HepG2 (cell line): ENCODE data around the gene TMBIM4.

Source experiments
- ATF7 ChIP-seq, 2 experiments: fragments of 450-650 bp in 1 of 2; sonication (generic) in 1 of 2; formaldehyde crosslinking in 1 of 2; IDR thresholded peaks; 2 replicates each; pipeline versions ENCODE4 v1.4.0 to v1.6.1; 2016 to 2020; ENCODE audit warnings: antibody characterized with exemption in 1 of 2, mild to moderate bottlenecking in 1 of 2, missing genetic modification reagents in 1 of 2
- CTCF ChIP-seq: sonication (generic); formaldehyde crosslinking; IDR thresholded peaks from 2 replicates; pipeline ENCODE4 v1.5.0; 2020; ENCODE audit warnings: mild to moderate bottlenecking, missing genetic modification reagents, moderate library complexity
- DNMT3B ChIP-seq: conservative IDR thresholded peaks from 2 replicates; pipeline ENCODE4 v1.6.1; 2016; ENCODE audit warnings: missing biosample characterization, control low read depth
- JARID2 ChIP-seq: sonication (generic); formaldehyde crosslinking; IDR thresholded peaks from 2 replicates; pipeline ENCODE4 v1.8.1; 2023; ENCODE audit warnings: missing genetic modification reagents, inconsistent platforms; ENCODE audit not compliant: insufficient replicate concordance
- PATZ1 ChIP-seq: sonication (generic); formaldehyde crosslinking; IDR thresholded peaks from 2 replicates; pipeline ENCODE4 v1.4.0; 2020; ENCODE audit warnings: missing genetic modification reagents
- RAD21 ChIP-seq: fragments of 450-650 bp; formaldehyde crosslinking; IDR thresholded peaks from 2 replicates; pipeline ENCODE4 v1.5.0; 2020; ENCODE audit warnings: mild to moderate bottlenecking
- REST ChIP-seq, 2 experiments: IDR thresholded peaks; 2 replicates each; pipeline ENCODE4 v1.6.1; 2011 to 2012; ENCODE audit warnings: low read length in 2 of 2, borderline replicate concordance in 1 of 2, low read depth in 1 of 2, mild to moderate bottlenecking in 1 of 2, moderate library complexity in 1 of 2
- RFX3 ChIP-seq: IDR thresholded peaks from 2 replicates; pipeline ENCODE4 v1.6.1; 2016; ENCODE audit warnings: missing biosample characterization, missing genetic modification reagents
- RFXANK ChIP-seq: IDR thresholded peaks from 2 replicates; pipeline ENCODE4 v1.6.1; 2016
- ZNF607 ChIP-seq: sonication (generic); formaldehyde crosslinking; IDR thresholded peaks from 2 replicates; pipeline ENCODE4 v1.5.1; 2020; ENCODE audit warnings: missing genetic modification reagents, mild to moderate bottlenecking, borderline replicate concordance

- TF ChIP-seq PATZ1 (CRISPR knock-in tag), result no peak
- TF ChIP-seq DNMT3B (CRISPR knock-in tag), result no peak
- no peak for TF ChIP-seq RAD21 (CRISPR knock-in tag)
- TF ChIP-seq RFX3 (CRISPR knock-in tag), result no peak
- no peak for TF ChIP-seq ZNF607 (CRISPR knock-in tag)
- no peak for TF ChIP-seq JARID2 (CRISPR knock-in tag)
- TF ChIP-seq CTCF (CRISPR knock-in tag), result no peak
- TF ChIP-seq ATF7 (IDR thresholded peaks at IDR 0.05), result no peak
- TF ChIP-seq ATF7 (CRISPR knock-in tag; IDR thresholded peaks at IDR 0.05), result no peak
- TF ChIP-seq RFXANK (CRISPR knock-in tag), result no peak
- no peak for TF ChIP-seq REST (IDR thresholded peaks at IDR 0.05; ENCODE audit: borderline replicate concordance in 1 of 2, low read depth in 1 of 2, low read length in 2 of 2)
Measured at GRCh38 chr12:66210840-66211239, 41.0 kb upstream of the TMBIM4 start.
